B cell (primary cell): Measurements from ENCODE around the gene VBP1.

Source experiments
- CTCF ChIP-seq: fragments of 200-600 bp; IDR thresholded peaks from one replicate; pipeline ENCODE4 v1.8.0; 2022; ENCODE audit warnings: antibody characterized with exemption, mild to moderate bottlenecking
- EZH2 ChIP-seq: IDR thresholded peaks from 2 replicates; pipeline ENCODE4 v1.6.1; 2012; ENCODE audit warnings: borderline replicate concordance, low read depth, mild to moderate bottlenecking, moderate library complexity, low read length; ENCODE audit not compliant: insufficient read depth, poor library complexity, severe bottlenecking

GRCh38 chrX:155218777-155219176 lies 2.5 kb downstream of the VBP1 start:
- TF ChIP-seq CTCF, result no peak
- no peak for TF ChIP-seq EZH2
